Measurements from ENCODE around the gene OGT. TPM values are rescaled to one million over a fixed set of nuclear protein-coding genes. Genes with fewer than 3 reads are reported as not detected.
"Not testable (repeated sequence)": the region's sequence is repeated elsewhere in the genome, so short reads cannot be mapped to it uniquely, and the experiment has no call there.

Gene OGT
- total RNA-seq, 2 donors from 2014 or later, result 50.8 to 54.0 TPM

GRCh38 chrX:71547339-71547738, 14.4 kb downstream of the OGT start:
- TF ChIP-seq CTCF (IDR thresholded peaks at IDR 0.05), result no peak
- Histone ChIP-seq H3K36me3 (peaks cover 37% of the 10 kb centered on the region), H3K27ac (no peak overlapping the region), H3K27me3 (no peaks in the 10 kb centered on the region), H3K4me3 (no peak overlapping the region), H3K4me1 (peaks cover 0 to 15% of the 10 kb centered on the region in 2 donors), H3K9me3 (no peaks in the 10 kb centered on the region)
- no peak for DNase-seq (ENCODE audit: low spot score)

- Histone ChIP-seq H3K36me3 (peaks cover 43% of the 10 kb centered on the region), H3K27me3 (no peaks in the 10 kb centered on the region), H3K4me3 (no peak overlapping the region), H3K4me1 (peaks cover 0 to 5% of the 10 kb centered on the region in 2 donors), H3K9me3 (no peaks in the 10 kb centered on the region), H3K27ac (no peak overlapping the region)
- no peak for TF ChIP-seq CTCF (IDR thresholded peaks at IDR 0.05)
- no peak for DNase-seq (ENCODE audit: low spot score)
Measured at GRCh38 chrX:71549986-71550385, 17.1 kb downstream of the OGT start.

GRCh38 chrX:71550578-71550977, 17.7 kb downstream of the OGT start:
- Histone ChIP-seq H3K27me3 (no peaks in the 10 kb centered on the region), H3K36me3 (peaks cover 48% of the 10 kb centered on the region), H3K9me3 (no peaks in the 10 kb centered on the region), H3K27ac (no peak overlapping the region), H3K4me1 (peaks cover 0 to 5% of the 10 kb centered on the region in 2 donors), H3K4me3 (no peak overlapping the region)
- no peak for TF ChIP-seq CTCF (IDR thresholded peaks at IDR 0.05)
- no peak for DNase-seq (ENCODE audit: low spot score)

- no peak overlapping the region for H3K27ac ChIP-seq
- peaks cover 48% of the 10 kb centered on the region for H3K36me3 ChIP-seq
- H3K4me3 ChIP-seq, result no peak overlapping the region
- H3K9me3 ChIP-seq, result no peaks in the 10 kb centered on the region
- no peak for TF ChIP-seq CTCF (IDR thresholded peaks at IDR 0.05)
- no peaks in the 10 kb centered on the region for H3K27me3 ChIP-seq
- no peak for DNase-seq (ENCODE audit: low spot score)
- no peaks in the 10 kb centered on the region for H3K4me1 ChIP-seq
Measured at GRCh38 chrX:71556036-71556435, 23.1 kb downstream of the OGT start.

- Histone ChIP-seq H3K4me3 (no peak overlapping the region), H3K36me3 (peaks cover 72% of the 10 kb centered on the region), H3K9me3 (no peaks in the 10 kb centered on the region), H3K27me3 (no peaks in the 10 kb centered on the region), H3K27ac (no peak overlapping the region), H3K4me1 (no peaks in the 10 kb centered on the region)
- no peak for DNase-seq (ENCODE audit: low spot score)
- TF ChIP-seq CTCF (IDR thresholded peaks at IDR 0.05), result no peak
Measured at GRCh38 chrX:71558920-71559319, 26.0 kb downstream of the OGT start.

GRCh38 chrX:71559773-71560172, 26.9 kb downstream of the OGT start:
- H3K9me3 ChIP-seq; H3K4me3 ChIP-seq; DNase-seq (ENCODE audit: low spot score); H3K27ac ChIP-seq; H3K4me1 ChIP-seq; H3K27me3 ChIP-seq: not testable (repeated sequence)
- peaks cover 80% of the 10 kb centered on the region for H3K36me3 ChIP-seq

Data from right atrium auricular region (tissue), 2 donors.